OCI-LY7 (cell line): ENCODE results near the gene BTN1A1.

Source experiments
- CTCF ChIP-seq: fragments of 200-600 bp; sonication (generic); conservative IDR thresholded peaks from 2 replicates; pipeline ENCODE4 v1.5.1; 2014; ENCODE audit warnings: mild to moderate bottlenecking, antibody characterized with exemption, low read length, moderate library complexity, mixed read lengths
- EZH2phosphoT487 ChIP-seq: fragments of 200-600 bp; sonication (generic); IDR thresholded peaks from 2 replicates; pipeline ENCODE4 v1.6.1; 2018; ENCODE audit warnings: low read depth, borderline replicate concordance, mild to moderate bottlenecking, mixed run types, antibody characterized with exemption, low read length, moderate library complexity, mixed read lengths

GRCh38 chr6:26536571-26537159 lies 36.6 kb downstream of the BTN1A1 start:
- no peak for TF ChIP-seq CTCF
- TF ChIP-seq EZH2phosphoT487 = no peak
